B cell (primary cell): ENCODE measurements around the gene SHPK. TPM values are rescaled to one million over a fixed set of nuclear protein-coding genes. Genes with fewer than 3 reads are reported as not detected.

ENCODE experiments used
- ATAC-seq: fragments of 200-7000 bp; cut with Tn5 transposase; one replicate; pipeline ENCODE4 v1.10.0; 2021; ENCODE audit warnings: low read depth, mild to moderate bottlenecking, moderate number of reproducible peaks, moderate library complexity
- CTCF ChIA-PET: fragments of 350-600 bp; sonication (Branson Sonifier 250); formaldehyde crosslinking; loops from one replicate; lab custom pipeline; 2021; ENCODE audit warnings: antibody characterized with exemption, inconsistent platforms; lab: Charles Lee
- POLR2A ChIA-PET: fragments of 350-600 bp; sonication (Branson Sonifier 250); formaldehyde crosslinking; loops from one replicate; lab custom pipeline; 2021; ENCODE audit warnings: antibody characterized with exemption; lab: Charles Lee
- DNase-seq: peaks from one replicate; pipeline ENCODE4 v3.0.0; 2013
- H2AFZ ChIP-seq: 2 replicates; pipeline ENCODE4 v1.6.1; 2012; ENCODE audit warnings: mild to moderate bottlenecking, low read depth, low read length; ENCODE audit not compliant: insufficient read depth, poor library complexity, severe bottlenecking
- H3K27ac ChIP-seq, 2 donors: 1 replicate in 1 of 2; 2 replicates in 1 of 2; pipeline ENCODE4 v1.5.1; 2012 to 2013; ENCODE audit warnings: low read length in 2 of 2, mild to moderate bottlenecking in 2 of 2, moderate library complexity in 1 of 2
- H3K27me3 ChIP-seq, 4 experiments: fragments of 200-600 bp in 1 of 4; sonication (generic) in 1 of 4; replicated peaks in 1 of 4; 1 replicate in 2 of 4; 2 replicates in 2 of 4; pipeline versions ENCODE4 v1.6.1 to v1.7.0; 2013 to 2016; ENCODE audit warnings: low read length in 3 of 4, mild to moderate bottlenecking in 2 of 4, mixed read lengths in 1 of 4, moderate library complexity in 1 of 4; ENCODE audit not compliant: insufficient read depth in 4 of 4, control insufficient read depth in 3 of 4; ENCODE audit errors: control extremely low read depth in 1 of 4
- H3K36me3 ChIP-seq, 2 experiments: replicated peaks in 1 of 2; 1 replicate in 1 of 2; 2 replicates in 1 of 2; pipeline versions ENCODE4 v1.6.1 to v1.7.1; 2013; ENCODE audit warnings: low read length in 1 of 2; ENCODE audit not compliant: insufficient read depth in 2 of 2, control insufficient read depth in 1 of 2; ENCODE audit errors: control extremely low read depth in 1 of 2, extremely low read depth in 1 of 2
- H3K4me1 ChIP-seq, 2 donors: fragments of 200-600 bp in 1 of 2; sonication (generic) in 1 of 2; 1 replicate in 1 of 2; 2 replicates in 1 of 2; pipeline versions ENCODE4 v1.5.1 to v1.6.1; 2013 to 2017; ENCODE audit warnings: low read length in 2 of 2; ENCODE audit not compliant: control insufficient read depth in 2 of 2, insufficient read depth in 2 of 2
- H3K4me2 ChIP-seq: replicated peaks from 2 replicates; pipeline ENCODE3; 2012; ENCODE audit warnings: mild to moderate bottlenecking, low read depth, low read length; ENCODE audit not compliant: poor library complexity, severe bottlenecking
- H3K4me3 ChIP-seq, 5 experiments: fragments of 200-600 bp in 1 of 5; sonication (generic) in 1 of 5; 1 replicate in 3 of 5; 2 replicates in 2 of 5; pipeline versions ENCODE4 v1.5.1 to v1.7.0; 2011 to 2016; ENCODE audit warnings: low read length in 4 of 5, mild to moderate bottlenecking in 4 of 5, low read depth in 2 of 5, control low read depth in 1 of 5, moderate library complexity in 1 of 5; ENCODE audit not compliant: insufficient read depth in 1 of 5; ENCODE audit errors: control extremely low read depth in 1 of 5, extremely low read depth in 1 of 5
- H3K79me2 ChIP-seq: fragments of 200-600 bp; sonication (generic); one replicate; pipeline ENCODE4 v1.6.0; 2016; ENCODE audit warnings: low read length; ENCODE audit not compliant: control insufficient read depth, insufficient read depth
- H3K9ac ChIP-seq: fragments of 200-600 bp; sonication (generic); 2 replicates; pipeline ENCODE4 v1.6.1; 2017; ENCODE audit warnings: mild to moderate bottlenecking, low read length, moderate library complexity
- H3K9me3 ChIP-seq, 3 donors: one replicate each; pipeline versions ENCODE4 v1.6.1 to v1.7.1; 2013; ENCODE audit warnings: low read length in 2 of 3; ENCODE audit not compliant: control insufficient read depth in 2 of 3, insufficient read depth in 1 of 3; ENCODE audit errors: control extremely low read depth in 1 of 3
- H4K20me1 ChIP-seq: 2 replicates; pipeline ENCODE4 v1.6.0; 2012; ENCODE audit warnings: mild to moderate bottlenecking, low read length; ENCODE audit not compliant: insufficient read depth, control insufficient read depth, poor library complexity, severe bottlenecking
- H3K27ac Mint-ChIP-seq: one replicate; pipeline ENCODE4 v1.8.0; 2021; ENCODE audit warnings: mixed read lengths
- H3K27me3 Mint-ChIP-seq: one replicate; pipeline ENCODE4 v1.8.0; 2021; ENCODE audit warnings: mixed read lengths
- H3K4me1 Mint-ChIP-seq: one replicate; pipeline ENCODE4 v1.8.0; 2021; ENCODE audit warnings: mixed read lengths
- H3K4me3 Mint-ChIP-seq: one replicate; pipeline ENCODE4 v1.8.0; 2021; ENCODE audit warnings: mixed read lengths
- H3K9me3 Mint-ChIP-seq: one replicate; pipeline ENCODE4 v1.8.0; 2022; ENCODE audit warnings: mixed read lengths; ENCODE audit not compliant: insufficient read depth
- CTCF ChIP-seq: fragments of 200-600 bp; IDR thresholded peaks from one replicate; pipeline ENCODE4 v1.8.0; 2022; ENCODE audit warnings: antibody characterized with exemption, mild to moderate bottlenecking
- EZH2 ChIP-seq: IDR thresholded peaks from 2 replicates; pipeline ENCODE4 v1.6.1; 2012; ENCODE audit warnings: borderline replicate concordance, low read depth, mild to moderate bottlenecking, moderate library complexity, low read length; ENCODE audit not compliant: insufficient read depth, poor library complexity, severe bottlenecking
- WGBS: methylation state at CpG from one replicate; pipeline ENCODE4 v1.1.5; 2013; ENCODE audit warnings: missing lambda C conversion rate; ENCODE audit not compliant: insufficient coverage; 5-methylcytosine and 5-hydroxymethylcytosine counted together
- intact Hi-C: fragments of 100-400 bp; cut with micrococcal nuclease; formaldehyde crosslinking; loops from one replicate; pipeline ENCODE4 v1.10.0; 2022
- polyA minus RNA-seq: library from RNA; depleted of rRNA, polyadenylated mRNA; stranded (reverse); fragments of >200 nt; gene quantifications from 2 replicates; pipeline ENCODE4 v1.2.3, GENCODE V29; 2012
- polyA plus RNA-seq: library from polyadenylated mRNA; depleted of rRNA; stranded (reverse); fragments of >200 nt; gene quantifications from 2 replicates; pipeline ENCODE4 v1.2.3, GENCODE V29; 2012
- total RNA-seq, 2 donors: library from RNA; stranded (reverse); fragments of 120-200 nt in 1 of 2; gene quantifications; 1 replicate in 1 of 2; 2 replicates in 1 of 2; pipeline versions ENCODE4 v1.2.3 to v1.2.4, GENCODE V29; 2013 to 2022

The SHPK gene, protein sequence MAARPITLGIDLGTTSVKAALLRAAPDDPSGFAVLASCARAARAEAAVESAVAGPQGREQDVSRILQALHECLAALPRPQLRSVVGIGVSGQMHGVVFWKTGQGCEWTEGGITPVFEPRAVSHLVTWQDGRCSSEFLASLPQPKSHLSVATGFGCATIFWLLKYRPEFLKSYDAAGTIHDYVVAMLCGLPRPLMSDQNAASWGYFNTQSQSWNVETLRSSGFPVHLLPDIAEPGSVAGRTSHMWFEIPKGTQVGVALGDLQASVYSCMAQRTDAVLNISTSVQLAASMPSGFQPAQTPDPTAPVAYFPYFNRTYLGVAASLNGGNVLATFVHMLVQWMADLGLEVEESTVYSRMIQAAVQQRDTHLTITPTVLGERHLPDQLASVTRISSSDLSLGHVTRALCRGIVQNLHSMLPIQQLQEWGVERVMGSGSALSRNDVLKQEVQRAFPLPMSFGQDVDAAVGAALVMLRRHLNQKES
- total RNA-seq (16.1 and 17.5 TPM in 2 replicates), polyA plus RNA-seq (3.8 and 5.9 TPM in 2 replicates), polyA minus RNA-seq (10.6 and 12.1 TPM in 2 replicates)
- total RNA-seq (2013): 5.5 TPM

- peaks cover 34% of the 10 kb centered on the region for H3K4me1 Mint-ChIP-seq
- ChIA-PET CTCF (interaction anchor here (0.5 to 2.4 kb wide), 18 partner anchors 8 to 788 kb away, joined by 3 to 14 read pairs (median 4); partner anchors contain the start of gene HASPIN), POLR2A (interaction anchor here (0.6 to 1.4 kb wide), 9 partner anchors 9 to 1578 kb away, joined by 3 to 9 read pairs (median 4); partner anchors contain the start of genes CYB5D2, EMC6, TAX1BP3 and TRPV3)
- Histone ChIP-seq H3K79me2 (peaks cover 45% of the 10 kb centered on the region), H2AFZ (peak within 1 kb of the TSS; percentile 85), H3K27ac (peak within 1 kb of the TSS; percentile 90 to 97), H3K4me3 (peak within 1 kb of the TSS; percentile 48 to 80 (median 76)), H3K9me3 (no peaks in the 10 kb centered on the region), H3K27me3 (no peaks in the 10 kb centered on the region), H3K4me1 (peaks cover 4 to 15% of the 10 kb centered on the region in 2 donors), H3K4me2 (peak within 1 kb of the TSS; percentile 77), H3K9ac (peak within 1 kb of the TSS; percentile 83), H4K20me1 (peaks cover 4% of the 10 kb centered on the region), H3K36me3 (peaks cover 0 to 3% of the 10 kb centered on the region in 2 experiments)
- under 1% methylated on average over 68 of the region's 68 CpGs for WGBS
- TF ChIP-seq EZH2: no peak
- no peak for TF ChIP-seq CTCF
- H3K9me3 Mint-ChIP-seq: no peaks in the 10 kb centered on the region
- DNase-seq (peak; percentile 97), ATAC-seq (peak; percentile 97)
- H3K27me3 Mint-ChIP-seq: no peaks in the 10 kb centered on the region
- intact Hi-C loops: loop anchor here (1.0 to 2.0 kb wide), 6 partner anchors 10 to 588 kb away; partner anchors contain the start of genes CYB5D2, EMC6, NCBP3 and TAX1BP3
- peak within 1 kb of the TSS; percentile 99 for H3K4me3 Mint-ChIP-seq
- peak within 1 kb of the TSS; percentile 100 for H3K27ac Mint-ChIP-seq
Observed at GRCh38 chr17:3636154-3636907, at the start of gene SHPK, which contains the start of gene CTNS. Gene SHPK (minus strand): TSS chr17:3636250. CDS start chr17:3636219, 31 bp downstream. Gene CTNS (plus strand): TSS chr17:3636760. CDS start chr17:3640207, 3,447 bp downstream.
